Limb (tissue), 2 donors: Measurements from ENCODE around the gene LOXL1.

Experiments
- DNase-seq, 2 donors: peaks; one replicate each; pipeline ENCODE4 v3.0.0-alpha.2; 2016; ENCODE audit errors: extremely low spot score in 2 of 2

LOXL1 gene

DNA sequence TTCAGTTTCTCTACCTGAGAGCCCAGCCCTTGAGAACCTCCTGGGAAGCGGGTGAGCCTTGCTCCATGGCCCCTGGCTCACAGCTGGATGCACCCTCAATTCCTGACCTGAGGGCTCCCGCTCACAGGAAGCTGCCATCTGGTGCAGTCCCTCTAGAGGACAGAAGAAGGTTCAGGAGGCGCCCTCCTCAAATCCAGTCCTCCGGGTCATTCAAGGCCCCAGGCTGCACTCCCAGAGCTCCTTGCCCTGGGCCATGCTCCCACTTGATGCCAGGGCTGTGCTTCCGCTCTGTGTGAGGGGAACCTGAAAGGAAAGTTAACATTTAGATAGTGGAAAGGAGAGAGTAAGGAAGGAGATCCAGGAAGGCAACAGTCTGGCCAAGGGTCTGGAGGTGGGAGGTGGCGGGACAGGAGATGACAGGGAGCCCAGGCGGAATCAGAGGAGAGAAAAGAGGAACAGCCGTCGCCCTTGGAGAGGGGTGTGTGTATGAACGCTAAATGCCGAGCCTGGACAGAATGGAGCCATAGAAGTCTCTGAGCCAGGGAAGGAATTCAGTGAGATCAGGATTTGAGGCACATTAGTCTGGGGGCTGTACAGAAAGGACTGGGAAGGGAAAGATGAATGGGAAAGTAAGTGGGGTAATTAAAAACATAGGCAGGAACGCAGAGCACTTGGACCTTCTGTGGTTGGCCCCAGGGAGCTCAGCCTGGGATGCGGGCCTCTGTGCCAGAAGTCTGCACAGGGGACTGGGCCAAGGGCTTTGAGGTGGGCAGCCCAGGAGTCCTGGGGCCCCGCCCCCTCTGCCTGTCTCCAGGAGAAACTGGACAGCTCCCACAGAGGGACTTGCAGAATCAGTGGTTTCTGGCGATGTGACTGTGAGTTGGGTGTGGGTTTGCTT is 26.8 kb upstream of the LOXL1 start:
- DNase-seq, result peak; percentile 16 to 21

- no peak for DNase-seq
Observed at GRCh38 chr15:73900095-73900712, 26.1 kb upstream of the LOXL1 start.

DNA sequence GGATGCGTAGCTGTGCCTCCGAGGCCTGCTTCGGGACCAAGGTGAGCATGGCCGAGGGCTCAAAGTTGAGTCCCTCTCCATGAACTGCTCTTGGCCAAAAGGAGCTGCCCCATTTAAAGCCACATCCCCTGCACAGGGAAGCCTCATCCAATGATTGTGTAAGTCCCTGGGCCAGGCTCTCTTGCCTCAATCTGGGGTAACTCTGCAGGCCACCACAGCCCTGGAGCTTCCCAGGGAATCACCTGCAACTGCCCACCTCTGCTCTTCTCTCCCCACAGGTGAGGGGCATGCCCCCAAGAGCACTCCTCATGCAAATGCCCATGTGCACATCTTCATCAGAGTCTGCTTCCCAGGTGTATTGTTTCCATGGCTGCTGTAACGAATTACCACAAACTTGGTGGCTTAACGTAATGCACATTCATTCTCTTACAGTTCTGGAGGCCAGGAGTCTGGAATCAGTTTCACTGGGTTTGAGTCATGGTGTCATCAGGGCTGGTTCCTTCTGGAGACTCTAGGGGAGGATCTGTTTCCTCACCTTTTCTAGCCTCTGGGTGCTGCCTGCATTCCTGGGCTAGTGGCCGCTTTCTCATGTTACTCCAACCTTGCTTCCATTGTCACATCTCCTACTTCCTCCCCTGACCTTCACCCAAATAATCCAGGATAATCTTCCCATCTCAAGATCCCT is 25.0 kb upstream of the LOXL1 start:
- no peak for DNase-seq

- no peak for DNase-seq
Observed at GRCh38 chr15:73902121-73903020, 23.9 kb upstream of the LOXL1 start.

- DNase-seq, result no peak
Observed at GRCh38 chr15:73904026-73904815, 22.0 kb upstream of the LOXL1 start.

GRCh38 chr15:73905225-73905827 is 20.9 kb upstream of the LOXL1 start:
- DNase-seq, result no peak

GRCh38 chr15:73906346-73907034 is 19.8 kb upstream of the LOXL1 start:
- no peak for DNase-seq

GRCh38 chr15:73907035-73907408 is 19.2 kb upstream of the LOXL1 start:
- no peak for DNase-seq

- peak; percentile 74 to 92 for DNase-seq
Observed at GRCh38 chr15:73908030-73908821, 18.0 kb upstream of the LOXL1 start.

DNA sequence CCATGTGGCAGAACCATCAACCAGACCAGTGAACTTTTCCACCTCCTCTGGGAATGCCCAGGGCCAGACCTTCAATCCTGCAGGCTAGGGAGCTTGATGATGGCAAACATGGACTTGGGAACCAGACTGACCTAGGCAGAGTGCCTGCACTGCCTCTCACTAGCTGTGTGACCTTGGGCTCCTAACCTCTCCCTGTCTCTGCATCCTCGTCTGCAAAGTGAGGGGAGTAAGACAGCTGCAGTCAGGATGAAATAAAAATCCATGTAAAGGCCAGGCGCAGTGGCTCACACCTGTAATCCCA is 17.5 kb upstream of the LOXL1 start:
- no peak for DNase-seq

- DNase-seq, result no peak
Observed at GRCh38 chr15:73909651-73910050, 16.6 kb upstream of the LOXL1 start.

DNA sequence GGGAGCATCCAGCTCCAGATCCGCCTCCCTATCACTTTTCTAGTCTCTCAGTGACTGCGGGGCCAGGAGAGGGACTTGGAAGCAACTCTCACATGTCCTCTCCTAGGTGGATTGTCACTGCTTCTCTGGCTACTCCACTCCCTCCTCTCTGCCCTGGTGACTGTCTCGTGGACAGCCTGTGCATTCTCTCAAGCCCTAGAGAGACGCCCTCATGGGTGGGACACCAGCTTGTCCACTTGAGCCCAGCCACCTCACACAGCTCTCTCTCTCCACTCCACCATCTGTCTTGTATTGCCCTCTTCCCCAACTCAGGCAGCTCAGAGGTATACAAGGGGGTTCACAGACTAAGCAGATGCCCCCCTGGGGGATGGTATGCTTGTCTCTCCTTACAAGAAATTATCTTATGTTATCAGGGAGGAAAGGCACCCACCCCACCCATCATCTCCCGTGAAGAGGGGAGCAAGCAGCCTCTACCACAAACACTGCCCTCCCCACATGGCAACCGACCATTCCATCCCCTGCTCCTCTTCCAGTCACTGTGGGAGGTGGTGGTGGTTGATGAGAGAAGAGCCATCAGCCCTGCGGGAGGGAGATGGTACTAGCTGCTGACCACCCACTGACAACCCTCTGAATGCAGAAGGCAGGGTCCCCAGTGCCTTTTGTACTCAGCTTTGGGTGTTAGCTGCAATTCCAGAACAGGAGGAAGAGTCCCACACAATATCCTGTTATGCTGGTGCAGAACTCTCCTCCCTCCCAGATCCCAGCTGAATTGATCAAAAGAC is 15.5 kb upstream of the LOXL1 start:
- DNase-seq, result no peak

GRCh38 chr15:73912030-73912596 is 14.1 kb upstream of the LOXL1 start:
- no peak for DNase-seq

- DNase-seq, result no peak
Observed at GRCh38 chr15:73914145-73914544, 12.1 kb upstream of the LOXL1 start.

- no peak for DNase-seq
Observed at GRCh38 chr15:73915082-73915481, 11.2 kb upstream of the LOXL1 start.

DNA sequence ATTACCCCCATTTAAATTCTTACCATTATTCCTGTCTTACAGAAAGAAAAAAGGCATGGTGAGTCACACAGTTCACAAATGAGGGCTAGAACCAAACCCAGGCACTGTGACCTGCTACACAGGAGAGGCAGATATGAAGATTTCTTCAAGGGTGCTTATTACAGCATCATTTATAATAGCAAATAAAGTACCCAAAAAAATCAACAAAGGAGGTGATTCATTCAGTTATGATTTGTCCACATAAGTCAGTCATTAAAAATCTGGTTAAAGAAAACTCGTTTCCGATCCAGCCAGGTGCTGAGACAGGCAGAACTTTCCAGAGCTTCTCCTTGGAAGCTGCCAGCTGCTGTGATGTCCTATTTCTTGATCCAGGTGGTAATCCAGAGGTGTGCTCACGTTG is 7.5 kb upstream of the LOXL1 start:
- no peak for DNase-seq

DNA sequence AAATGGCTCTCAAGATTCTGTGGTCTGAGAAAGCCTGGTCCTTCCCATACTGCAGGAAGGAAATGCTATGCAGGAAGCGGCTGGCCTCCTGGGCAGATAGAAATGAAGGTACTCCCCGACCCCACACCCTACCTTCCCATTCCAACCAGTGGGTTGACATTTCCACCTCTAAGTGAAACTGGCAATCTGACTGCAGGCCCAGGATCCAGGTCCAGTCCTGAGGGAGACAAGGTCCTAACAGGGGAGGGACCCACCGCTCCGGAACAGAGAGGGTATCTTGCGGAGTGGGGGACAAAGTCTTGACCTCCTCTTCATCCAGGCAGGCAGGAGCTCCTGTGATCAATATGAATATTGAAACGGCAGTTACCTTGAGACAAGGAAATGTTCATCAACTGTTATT is 6.6 kb upstream of the LOXL1 start:
- no peak for DNase-seq
